Stimulated activated CD4-positive, alpha-beta T cell treated with anti-CD3 and anti-CD28 coated beads, TNF-alpha, amount 100 ng/mL, for 24 hours (primary cell): ENCODE measurements around the gene FBXO38.
"Not testable (repeated sequence)": the region's sequence is repeated elsewhere in the genome, so short reads cannot be mapped to it uniquely, and the experiment has no call there.

Source experiments
- DNase-seq, 3 experiments: peaks; one replicate each; pipeline ENCODE4 v3.0.0-alpha.2; 2020; ENCODE audit warnings: low read depth in 3 of 3

FBXO38 gene

DNA sequence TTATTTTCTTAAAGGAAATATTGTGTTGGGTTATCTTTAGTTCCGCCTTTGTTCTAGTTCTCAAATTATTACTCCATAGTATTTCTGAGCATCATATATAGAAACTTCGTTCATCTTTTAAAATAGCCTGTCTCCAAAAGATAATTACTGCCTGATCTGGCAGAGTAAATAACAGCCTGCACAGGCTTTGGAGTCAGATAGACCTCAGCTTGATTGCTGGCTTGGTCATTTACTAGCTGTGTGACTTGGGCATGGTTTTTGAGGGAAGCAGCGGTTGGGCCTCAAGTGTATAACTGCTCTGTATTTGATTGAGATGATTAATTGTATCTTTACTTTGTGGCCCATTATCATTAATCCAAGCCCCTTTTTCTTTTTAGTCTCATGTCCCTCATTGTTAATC lies 50.1 kb downstream of the FBXO38 start:
- DNase-seq: no peak

DNA sequence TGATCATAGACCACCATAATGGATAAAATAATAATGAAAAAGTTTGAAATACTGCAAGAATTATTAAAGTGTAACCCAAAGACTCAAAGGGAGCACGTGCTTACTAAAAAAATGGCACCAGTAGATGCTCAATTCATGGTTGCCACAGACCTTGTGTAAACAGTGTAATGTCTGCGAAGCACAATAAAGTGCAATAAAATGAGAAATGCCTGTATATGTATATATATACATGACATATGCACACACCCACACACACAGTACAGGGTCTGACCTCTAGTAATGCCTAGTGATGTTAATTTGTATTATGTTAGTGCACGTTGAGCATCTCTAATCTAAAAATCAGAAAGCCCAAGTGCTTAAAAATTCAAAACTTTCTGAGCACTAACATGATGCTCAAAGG lies 52.3 kb downstream of the FBXO38 start:
- DNase-seq: no peak

DNA sequence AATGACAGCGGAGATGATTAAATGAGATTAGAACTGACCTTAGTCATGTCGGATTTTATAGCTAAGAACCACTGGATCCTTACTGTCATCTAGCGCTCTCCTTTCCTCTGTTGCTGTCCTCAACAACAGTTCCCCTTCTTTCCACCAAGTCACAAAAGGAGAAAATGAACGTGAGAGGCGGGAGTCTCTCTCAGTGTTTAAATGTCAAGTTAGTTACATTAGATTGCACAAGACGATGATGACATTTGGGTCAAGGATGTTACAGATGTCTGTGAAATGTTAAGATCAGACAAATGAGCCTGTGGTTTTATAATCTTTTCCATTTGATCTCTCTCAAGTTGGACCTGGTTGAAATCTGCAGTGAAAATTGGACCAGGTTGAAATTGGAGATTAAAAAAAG lies 53.5 kb downstream of the FBXO38 start:
- DNase-seq: no peak

DNA sequence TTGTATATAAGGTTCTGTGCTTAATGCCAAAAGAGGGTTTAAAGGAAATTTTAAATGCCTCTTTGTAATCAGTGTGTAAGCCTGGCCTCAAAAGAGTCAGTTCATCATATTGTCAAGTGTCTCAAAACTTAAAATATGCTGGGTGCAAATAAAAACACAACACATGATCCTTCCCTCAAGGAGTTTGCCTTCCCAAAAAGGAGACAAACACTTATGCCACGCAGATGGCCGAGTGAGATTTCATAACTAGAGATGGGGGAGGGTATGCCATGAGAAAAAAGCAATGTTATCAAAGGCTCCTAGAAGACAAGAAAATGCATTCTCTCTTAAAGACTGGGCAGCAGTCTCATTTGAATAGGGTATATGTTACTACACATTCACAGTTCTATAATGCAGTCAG lies 55.2 kb downstream of the FBXO38 start:
- DNase-seq: no peak

DNA sequence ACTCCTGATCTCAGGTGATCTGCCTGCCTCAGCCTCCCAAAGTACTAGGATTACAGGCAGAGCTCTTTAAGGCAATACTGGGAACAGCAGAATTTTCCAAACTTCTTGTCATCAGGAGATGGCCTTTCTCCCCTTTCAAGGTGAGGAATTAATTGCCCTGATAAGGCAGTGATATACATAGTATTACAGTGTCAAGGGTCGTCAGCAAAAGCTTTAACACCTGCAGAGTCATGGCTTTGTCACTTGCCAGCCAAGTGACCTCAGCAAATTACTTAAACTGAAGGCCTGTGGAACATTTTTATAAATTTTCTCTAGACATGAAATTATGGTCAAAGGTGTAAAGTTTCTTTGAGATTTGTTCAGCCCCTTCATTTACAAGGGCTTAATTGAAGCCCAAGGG lies 59.5 kb downstream of the FBXO38 start:
- no peak for DNase-seq

DNA sequence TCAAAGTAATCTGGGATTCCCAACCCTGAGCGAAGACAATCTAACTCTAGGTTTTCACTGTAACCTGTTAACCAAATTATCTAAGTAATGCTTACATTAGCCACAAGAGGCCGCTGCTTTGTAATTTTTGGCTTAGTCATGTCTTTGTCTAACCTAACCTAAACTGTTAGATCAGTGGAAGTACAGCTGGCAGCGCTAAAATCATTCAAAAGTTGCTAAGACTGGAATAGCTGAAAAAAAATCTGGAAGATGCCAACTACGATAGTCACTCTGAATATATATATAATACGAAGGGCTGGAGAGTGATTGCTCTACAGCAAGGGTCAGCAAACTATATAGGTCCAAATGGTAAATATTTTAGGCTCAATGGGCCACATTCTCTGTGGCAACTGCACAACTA lies 60.2 kb downstream of the FBXO38 start:
- peak; percentile 4 to 38 (median 11) for DNase-seq

DNA sequence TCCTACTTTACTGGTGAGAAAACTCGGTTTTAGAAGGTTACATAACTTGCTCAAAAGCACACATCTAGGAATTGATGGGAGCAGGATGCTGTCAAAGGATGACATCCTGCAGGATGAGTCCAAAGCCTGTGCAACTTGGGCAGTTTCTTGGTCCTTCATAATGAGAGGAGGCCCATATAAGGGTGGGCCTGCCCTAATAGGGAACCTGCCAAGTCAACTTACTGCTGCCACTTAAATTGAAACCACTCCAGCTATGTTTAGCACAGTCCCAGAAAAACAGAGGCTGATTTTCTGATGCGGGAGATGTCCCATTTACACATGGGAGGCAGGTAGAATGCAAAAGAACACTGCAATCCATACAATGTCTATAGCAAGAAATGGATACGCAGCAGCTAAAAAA lies 61.8 kb downstream of the FBXO38 start:
- DNase-seq: no peak

DNA sequence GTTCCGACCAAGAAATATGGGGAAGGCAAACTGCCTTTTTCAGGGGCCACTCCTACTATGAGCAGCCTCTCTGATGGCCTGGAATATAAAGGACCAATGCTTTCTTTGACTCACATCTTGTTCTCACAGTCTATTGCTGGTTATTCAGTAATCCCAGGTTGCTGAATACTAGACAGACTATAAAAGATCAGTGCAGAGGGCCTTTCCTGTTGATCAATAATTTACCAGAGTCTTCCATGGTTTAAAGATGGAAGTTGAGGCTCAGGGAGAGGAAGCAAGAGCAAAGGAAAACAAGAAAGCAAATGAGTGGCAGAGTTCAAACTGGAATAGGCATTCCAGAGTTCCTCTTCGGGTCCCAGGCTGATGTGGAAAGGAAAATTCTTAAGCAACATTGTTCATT lies 62.9 kb downstream of the FBXO38 start:
- DNase-seq: no peak

DNA sequence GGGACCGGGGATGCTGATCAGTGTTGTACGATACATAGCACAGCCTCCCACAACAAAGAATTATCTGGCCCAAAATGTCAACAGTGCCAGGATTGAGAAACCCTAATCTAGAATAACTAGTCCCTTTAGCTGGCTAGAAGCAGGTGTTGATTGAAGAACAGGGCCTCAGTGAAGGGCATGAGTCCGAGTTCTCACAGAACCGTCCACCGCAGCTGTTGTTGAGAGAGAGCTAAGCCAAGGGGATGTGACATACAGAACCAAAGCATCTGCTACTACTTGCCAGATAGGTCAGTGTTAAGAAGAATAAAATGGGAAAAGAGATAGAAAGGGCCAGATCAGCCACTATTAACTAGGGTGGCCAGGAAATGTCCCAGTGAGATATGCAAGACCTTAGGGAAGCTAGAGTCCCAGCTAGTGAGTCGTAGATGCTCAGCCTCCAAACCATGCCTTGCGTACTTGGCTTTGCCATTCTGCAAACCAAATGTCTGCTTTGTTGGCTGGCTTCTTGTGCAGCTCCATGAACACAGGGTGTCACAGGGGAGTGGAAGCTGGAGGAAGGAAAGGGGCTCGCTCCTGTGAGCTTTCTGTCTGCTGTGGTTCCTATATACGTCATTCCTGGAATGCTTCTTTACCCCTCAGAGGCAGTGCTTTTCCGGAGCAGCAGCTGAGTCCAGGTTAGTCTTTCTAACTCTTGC lies 68.9 kb downstream of the FBXO38 start:
- DNase-seq: no peak

DNA sequence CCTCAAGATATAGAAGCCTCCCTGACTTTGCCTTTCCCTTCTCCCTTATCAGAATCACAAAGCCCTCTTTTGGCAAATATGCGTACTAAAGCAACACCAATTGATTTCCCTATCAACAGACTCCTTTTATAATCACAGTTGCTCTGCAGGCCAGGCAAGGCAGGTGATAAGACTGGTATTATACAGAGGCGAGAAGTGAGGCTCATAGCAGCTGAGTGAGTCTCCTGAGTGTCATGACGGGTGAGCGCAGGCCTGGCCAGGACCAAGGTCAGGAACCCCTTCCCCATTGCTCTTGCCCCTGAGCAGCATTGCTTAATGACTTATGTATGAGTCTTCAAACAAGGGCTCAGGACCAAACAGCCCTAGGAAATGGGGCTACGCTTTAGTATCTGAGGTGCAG lies 70.8 kb downstream of the FBXO38 start:
- no peak for DNase-seq

DNA sequence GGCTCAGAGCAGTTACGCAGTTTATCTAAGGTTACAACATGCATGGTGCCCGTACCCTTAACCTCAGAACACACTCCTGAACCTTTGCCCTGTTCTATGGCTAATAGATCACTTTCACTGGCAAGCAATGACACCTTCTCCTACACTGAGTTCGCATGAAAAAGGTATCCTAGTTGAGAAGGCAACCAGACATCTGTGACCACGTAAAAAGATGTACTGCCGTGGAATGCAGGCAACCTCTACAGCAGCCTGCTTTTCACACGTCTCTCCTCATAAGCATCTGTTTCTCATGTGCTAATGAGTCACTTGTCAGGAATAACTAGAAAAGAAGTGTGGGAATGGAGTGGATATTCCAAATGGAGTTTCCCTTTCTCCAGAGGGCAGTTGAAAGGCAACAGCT lies 71.4 kb downstream of the FBXO38 start:
- DNase-seq: no peak

DNA sequence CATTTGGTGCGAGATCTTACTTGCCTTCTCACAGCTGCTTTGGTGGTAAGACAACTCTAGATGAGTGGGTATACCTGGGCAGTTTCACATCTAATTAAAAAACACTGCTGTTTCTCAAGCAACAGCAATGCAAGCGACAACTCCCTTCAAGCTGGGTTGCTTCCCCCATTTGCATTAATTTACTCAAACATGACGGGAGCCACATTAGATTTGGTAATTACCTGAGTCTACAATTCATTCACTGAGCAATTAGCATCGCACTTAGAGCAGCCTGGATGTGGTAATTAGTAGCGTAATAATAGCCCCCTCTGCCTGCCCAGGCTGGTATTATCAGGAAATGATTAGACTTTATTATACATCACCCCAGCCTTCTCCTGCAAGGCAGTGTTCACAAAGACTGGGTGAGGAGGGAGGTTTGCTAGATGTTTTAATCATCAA lies 73.4 kb downstream of the FBXO38 start:
- DNase-seq: no peak

DNA sequence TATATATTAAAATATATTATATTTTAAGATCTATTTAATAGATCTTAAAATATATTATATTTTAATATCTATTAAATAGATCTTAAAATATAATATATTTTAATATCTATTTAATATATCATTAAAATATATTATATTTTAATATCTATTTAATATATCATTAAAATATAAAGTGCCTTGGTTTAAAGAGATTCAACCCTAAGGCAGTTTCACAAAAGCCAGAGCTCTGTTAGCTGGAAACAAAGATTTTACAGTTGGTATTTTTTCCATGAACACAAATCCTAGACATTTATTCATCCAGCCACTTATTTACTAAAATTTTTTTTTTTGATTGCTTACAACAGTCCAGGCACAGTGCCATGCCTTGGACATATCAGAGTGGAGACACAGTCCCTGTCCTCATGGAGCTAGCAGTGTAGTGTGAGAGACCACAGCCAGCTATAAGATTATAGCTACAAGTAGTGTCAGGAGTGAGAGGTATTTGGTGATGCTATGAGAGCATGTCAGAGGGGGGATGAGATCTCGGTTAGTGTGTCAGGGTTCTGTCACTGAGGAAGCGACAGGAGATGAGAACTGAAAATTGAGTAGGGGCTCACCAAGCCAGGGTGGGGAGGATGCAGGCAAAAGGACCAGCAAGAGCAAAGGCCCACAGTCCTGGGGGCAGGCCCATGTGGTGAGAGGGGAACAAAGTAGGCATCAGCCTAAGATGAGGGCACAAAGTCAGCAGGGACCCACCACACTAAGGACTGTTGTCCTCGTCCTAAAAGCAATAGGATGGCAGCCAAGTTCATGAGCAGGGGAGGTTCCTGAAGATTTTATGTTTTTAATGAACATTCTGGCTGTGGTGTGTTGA lies 74.5 kb downstream of the FBXO38 start:
- DNase-seq: no peak

DNA sequence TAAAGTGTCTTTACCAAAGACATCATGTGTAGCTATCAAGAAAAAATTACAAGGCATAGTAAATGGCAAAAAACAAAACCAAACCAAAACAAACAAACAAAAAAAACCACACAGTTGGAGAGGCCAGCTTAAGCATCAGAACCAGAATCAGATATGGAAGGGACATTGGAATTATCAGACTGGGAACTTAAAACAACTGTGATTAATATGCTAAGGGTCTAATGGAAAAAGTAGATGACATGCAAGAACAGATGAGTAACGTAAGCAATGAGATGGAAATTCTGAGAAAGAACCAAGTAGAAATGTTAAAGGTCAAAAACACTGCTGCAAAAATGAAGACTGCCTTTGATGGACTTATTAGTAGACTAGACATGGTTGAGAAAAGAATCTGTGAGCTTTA lies 75.9 kb downstream of the FBXO38 start:
- DNase-seq: no peak

DNA sequence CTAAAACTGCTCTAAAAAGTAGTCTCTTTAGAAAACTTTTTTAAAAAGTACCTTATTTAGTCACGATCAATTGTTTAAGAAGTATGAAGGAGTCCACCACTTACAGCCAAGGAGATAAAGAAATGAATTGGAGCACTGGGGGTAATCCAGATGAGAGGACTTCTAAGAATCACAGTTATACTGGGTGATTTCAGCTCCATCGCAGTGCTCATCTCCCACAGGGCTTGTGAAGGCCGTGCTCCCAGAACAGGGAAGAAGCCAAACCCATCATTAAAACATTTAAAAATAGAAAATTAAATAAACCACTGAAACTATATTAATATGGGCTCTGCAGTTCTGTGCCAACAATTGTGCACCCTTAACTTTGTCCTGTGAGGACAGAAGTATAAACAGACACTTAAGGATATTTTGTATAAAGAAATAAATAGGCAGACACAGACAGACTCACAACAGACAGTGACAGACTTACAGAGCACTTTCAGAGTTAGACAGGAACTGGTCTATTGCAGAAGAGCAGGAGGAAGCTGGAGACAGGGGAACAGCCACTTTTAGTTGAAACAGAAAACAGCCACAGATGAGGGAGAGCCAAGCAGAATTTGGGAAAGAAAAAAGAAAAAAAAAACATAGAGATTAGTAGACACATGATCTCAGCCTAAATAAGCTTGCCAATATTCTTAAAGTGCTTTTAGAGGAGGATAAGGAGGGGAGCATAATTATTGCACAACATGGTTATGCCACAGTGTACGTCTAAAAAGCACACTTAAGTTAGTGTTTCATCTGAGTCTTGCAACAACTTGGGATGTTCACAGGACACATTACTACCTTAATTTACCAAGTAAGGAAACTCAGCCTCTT lies 81.8 kb downstream of the FBXO38 start:
- no peak for DNase-seq

DNA sequence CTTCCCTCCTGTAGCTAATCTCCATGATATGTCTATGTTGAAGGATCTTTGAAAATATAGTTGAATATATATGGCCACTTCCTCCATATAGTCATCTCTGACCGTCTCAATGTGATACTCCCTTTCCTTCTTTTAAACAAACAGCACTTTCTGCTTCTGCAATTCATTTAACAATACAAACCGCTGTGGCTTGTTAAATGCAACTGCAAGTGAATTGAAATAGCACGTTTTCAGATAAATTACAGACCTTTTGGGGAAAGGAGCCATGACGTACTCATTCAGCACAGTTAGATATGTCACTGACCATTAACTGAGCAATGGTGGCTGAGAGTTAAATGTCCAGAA lies 82.5 kb downstream of the FBXO38 start:
- DNase-seq: no peak

DNA sequence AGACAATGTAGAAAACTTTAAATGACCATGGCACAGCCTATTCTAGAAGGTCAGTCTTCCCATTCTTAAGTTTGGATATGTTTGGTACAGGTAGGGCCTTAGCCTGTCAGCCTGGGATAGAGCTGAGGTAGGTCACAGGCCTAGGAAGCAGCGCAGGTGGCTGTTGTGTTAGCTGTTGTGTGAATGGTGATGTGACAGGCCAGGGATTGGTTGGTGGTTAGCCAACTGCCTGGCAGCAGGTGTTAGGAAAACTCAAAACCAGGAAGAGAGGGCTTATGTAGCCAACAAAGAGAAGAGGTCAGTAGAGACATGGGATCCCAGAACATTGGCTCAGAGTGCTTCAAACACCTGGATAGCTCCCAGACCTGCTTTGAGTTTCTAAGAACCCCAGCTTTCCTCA lies 84.2 kb downstream of the FBXO38 start:
- no peak for DNase-seq

DNA sequence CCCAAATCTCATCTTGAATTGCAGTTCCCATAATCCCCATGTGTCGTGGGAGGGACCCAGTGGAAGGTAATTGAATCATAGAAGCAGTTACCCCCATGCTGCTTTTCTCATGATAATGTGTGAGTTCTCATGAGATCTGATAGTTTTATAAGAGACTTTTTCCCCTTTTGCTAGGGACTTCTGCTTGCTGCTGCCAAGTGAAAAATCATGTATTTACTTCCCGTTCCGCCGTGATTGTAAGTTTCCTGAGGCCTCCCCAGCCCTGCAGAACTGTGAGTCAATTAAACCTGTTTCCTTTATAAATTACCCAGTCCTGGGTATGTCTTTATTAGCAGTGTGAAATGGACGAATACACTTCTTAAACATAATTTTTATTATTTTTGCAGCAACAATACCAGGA lies 85.0 kb downstream of the FBXO38 start:
- not testable (repeated sequence) for DNase-seq

DNA sequence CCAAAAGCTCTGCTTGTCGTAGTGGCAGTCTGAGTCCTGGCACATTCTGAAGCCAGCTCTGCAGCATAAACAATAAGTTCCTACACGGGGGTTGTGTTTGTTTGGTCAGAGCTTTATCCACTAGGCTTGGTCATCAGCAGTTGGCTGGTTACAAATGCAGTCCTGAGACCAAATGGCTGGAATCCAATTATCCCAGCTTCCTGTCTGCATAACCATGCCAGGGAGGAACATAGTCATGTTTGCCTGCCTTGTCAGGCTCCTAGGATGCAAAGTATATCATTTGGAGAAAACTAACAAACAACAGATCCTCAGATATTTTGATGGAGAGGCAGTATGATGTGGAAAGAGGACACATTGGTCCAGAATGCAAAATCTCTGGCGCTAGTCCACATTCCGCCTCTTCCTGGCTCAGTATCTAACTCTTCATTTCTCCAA lies 85.8 kb downstream of the FBXO38 start:
- no peak for DNase-seq

DNA sequence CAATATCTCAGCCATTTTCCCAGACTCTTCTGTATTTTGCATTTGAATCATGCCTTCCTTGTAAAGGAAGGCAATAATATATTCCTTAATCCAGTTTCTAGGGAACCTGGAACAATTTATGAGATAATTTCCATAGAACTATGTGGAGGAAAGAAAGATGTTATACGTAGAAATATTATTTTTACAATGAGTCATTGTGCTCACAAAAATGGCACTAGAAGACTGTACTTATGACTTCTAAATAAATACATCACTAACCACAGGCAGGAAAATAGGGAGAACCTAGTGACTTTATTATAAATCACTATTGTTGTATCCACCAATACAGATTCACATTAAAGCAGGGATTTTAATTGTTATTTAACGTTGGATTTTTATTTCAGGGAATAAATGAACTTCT lies 87.6 kb downstream of the FBXO38 start:
- DNase-seq: no peak

DNA sequence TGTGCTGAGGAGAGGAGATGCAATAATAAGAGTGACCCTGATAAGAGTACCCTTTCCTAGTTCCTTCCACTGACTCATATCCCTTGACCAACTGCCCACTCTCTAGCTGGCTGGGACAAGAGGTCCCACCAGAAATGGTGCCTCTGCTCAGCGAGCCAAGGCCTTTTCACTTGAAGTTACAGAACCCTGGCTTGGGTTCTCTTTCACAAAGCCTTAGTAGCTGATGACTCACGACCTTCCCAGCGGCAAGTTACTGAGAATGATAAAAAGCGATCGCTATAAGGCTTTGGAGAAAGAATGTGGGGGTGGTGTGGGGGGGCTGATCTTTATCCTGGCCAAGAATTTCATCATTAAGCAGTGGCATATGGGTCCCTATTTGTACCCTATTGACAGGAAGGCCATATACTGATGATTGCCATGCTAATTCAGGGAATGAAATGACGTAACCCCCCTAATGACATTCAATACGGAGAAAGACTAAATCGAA lies 90.3 kb downstream of the FBXO38 start:
- no peak for DNase-seq

DNA sequence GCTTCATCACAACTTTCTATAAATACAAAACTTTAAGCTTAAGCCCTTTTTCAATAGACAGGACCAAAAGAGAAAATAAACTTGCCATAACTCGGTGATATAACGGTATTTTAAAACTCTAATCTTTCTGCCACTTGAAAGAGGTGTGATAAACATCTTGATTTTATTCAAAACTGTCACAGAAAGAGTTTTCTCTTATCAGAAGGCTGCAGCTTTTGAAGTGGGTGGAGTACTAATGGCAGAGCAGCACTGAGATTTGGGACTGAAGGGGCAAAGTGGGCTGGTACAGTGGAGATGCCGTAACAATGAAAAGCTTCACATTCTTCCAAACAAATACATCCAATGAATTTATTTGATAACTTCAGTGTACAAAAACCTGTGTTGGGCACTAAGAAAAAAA lies 92.5 kb downstream of the FBXO38 start:
- no peak for DNase-seq
